ENCODE results near the gene DSG4.

Gene DSG4

DNA sequence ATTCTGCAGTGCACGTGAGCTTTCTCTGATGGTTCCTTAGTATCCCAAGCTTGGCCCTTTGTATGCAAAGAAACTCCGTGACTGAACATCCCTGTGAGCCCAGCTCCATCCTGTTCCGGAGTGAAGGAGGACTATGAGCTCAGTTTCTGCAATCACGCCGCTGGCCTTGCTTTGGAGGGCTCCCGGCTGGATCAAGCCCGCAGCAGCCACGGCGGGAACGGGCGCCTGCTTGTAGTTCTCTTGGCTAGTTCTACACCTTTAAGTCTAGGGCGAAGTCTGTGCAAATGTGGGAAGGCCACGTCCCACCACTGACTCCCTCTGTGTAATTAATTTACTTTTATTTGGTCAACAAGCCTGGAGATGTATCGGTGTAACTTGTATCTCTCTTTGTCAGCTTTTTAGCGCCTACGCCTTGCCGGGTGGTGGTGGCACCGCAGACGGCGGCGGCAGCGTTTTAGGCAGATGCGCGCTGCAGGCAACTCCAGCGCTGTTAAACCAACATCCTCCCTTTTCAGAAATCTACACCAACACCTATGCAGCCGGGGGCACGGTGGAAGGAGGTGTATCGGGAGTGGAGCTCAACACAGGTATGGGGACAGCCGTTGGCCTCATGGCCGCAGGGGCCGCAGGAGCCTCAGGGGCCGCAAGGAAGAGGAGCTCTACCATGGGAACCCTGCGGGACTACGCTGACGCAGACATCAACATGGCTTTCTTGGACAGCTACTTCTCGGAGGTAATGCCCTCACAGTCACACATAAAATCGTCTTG is 34.3 kb downstream of the DSG4 start:
- DNase-seq, result no peak

DNA sequence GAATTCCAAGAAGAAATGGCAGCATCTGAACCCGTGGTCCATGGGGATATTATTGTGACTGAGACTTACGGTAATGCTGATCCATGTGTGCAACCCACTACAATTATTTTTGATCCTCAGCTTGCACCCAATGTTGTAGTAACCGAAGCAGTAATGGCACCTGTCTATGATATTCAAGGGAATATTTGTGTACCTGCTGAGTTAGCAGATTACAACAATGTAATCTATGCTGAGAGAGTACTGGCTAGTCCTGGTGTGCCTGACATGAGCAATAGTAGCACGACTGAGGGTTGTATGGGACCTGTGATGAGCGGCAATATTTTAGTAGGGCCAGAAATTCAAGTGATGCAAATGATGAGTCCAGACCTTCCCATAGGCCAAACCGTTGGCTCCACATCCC is 36.6 kb downstream of the DSG4 start:
- DNase-seq, result no peak

DNA sequence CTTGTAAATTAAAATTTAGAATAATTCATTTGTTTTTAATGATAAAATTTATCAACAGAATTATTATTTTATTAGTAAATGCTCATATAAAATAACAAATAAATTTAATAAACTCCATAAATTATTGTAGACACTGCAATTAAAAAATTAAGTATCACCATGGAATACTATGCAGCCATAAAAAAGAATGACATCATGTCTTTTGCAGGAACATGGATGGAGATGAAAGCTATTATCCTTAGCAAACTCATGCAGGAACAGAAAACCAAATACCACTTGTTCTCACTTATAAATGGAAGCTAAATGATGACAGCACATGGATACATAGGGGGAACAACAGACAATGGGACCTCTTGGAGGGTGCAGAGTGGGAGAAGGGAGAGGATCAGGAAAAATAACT is 41.3 kb downstream of the DSG4 start:
- no peak for DNase-seq

DNA sequence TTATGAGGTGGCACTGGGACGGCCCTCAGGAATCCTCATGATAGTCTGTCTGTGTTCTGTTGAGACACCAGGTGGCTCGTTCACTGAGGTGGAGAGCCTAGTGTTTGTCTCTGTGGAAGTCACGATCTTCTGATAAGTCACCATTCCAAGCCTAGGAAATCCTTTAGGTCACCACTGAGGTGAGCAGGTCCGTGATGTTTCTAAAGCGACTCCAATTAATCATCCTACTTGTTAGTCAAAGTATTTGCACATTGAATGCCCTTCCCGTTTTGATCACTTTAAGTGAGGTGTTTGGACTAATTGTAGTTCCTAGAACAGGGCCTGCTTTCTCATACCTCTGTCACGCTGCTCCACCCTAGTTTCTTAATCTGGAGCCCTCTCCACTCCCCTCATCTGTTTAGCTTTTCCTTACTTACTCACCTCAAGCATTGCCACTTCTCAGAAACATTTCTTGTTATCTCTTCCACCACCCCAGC is 42.9 kb downstream of the DSG4 start:
- DNase-seq, result no peak

DNA sequence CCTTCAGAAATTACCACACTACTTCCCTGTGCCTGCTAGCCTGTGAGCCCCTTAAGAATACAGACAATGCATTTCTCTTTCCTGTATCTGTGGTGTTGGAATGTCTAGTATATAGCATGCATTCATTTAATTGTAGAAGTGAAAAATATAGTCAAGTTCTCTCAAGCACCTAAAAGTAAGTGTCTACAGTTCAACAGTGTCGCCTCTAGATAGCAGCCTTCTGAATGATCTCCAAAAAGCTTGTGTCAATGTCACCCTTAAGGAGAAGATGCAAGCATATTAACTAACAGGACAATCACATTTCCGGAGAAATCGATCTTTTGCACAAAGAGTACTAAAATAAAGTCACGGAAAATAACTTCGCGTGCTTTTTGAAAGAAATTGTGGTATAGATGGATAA is 43.5 kb downstream of the DSG4 start:
- DNase-seq, result no peak

DNA sequence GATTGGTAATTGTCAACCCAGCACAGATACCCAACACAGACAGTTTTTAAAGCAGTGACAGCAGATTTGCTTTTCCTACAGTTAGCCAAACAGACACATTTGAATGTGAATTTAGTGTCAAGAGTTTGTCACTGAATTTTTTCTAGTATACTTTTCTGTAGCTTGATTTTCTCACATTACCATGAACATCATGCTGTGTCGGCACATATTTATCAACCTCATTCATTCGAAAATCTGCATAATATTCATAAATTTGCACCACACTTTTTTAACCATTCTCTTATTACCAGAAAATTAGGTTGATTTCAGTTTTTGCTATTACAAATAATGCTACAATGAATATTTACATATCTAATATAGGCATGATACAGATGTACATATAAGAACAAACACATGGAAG is 43.9 kb downstream of the DSG4 start:
- DNase-seq, result no peak

DNA sequence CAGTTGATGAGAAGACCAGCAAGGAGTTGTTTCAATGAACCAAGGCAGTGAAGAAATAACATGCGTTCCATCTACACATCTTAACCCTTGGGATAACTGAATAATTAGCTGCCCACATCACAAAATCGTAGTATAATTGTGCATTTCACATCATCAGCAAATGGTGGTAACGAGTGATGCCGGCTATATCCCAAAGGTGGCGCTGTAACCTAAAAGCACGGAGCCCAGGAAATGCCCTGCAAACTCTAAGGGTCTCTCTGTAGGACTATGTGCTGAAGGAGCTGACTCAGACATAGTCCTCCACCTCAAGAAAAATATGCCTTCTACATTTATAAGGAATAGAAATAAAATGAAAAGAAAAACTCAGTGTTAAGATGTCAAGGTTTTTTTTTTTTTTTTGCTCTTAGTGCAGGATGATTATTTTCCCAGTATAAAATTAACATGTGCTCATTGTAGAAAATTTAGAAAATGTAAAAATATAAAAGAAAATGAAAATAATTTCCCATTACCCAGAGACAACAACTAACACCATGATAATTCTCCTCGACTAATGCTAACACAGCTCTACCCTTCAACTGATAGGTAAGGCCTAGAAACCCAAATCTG is 47.9 kb downstream of the DSG4 start:
- DNase-seq, result no peak

DNA sequence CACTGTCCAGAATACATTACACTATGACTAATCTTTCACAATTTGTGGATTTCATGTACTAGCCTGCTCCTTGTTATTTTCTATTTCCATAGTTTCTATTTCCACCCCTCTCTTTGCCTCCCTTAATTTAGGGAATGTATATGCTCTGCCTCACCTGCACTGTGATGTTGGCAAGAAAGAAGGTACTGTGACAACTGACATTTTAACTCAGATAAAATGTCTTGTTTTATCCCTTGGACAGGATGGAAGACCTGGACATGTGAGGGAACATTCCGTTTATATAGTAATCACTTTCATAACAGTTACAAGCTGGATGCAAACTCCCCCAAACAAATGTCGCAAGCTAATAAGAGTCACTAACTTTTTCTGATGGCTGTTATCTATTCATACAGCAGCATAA is 49.4 kb downstream of the DSG4 start:
- no peak for DNase-seq

DNA sequence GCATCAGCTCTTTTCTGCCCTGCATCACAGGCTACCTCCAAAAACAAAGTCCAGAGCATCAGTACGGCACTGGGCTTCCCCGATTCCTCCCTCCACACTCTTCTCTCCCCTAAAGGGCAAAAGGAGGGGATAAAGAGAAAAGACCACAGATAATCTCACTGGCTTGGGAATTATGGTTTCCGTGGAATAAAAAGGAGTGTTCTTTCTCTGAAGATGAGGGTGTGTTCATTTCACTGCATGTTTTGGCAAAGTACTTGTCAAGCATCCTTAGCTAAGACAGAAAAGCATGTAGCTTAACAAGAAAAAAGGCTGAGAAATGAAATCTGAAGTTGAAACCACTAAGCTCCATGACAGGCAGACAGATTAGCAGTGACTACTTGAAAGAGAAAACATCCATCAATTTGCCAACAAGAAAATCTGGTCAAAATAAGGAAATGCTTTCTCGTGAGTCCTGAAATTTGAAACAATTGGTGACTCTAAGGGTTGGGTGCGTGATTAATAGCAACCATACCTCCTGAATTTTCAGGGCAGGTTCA is 50.4 kb downstream of the DSG4 start:
- no peak for DNase-seq

DNA sequence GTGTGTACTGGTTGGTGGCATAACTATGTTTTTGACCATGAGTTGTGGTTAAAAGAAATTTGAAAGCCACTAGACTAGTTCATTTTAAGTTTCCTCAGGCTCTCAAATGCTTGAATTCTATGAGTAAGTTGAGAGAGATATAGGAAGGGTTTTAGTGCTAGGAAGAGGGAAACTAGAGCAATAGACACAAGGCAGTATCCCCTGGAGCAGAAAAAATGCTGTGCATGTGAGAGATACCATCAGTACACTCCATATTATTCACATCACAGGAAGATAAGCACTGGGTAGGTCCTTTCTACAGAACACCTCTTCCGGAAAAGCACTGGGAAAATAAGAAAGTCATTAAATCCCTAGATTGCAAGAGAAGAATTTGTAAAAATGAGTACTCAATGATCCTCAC is 51.6 kb downstream of the DSG4 start:
- DNase-seq, result no peak

DNA sequence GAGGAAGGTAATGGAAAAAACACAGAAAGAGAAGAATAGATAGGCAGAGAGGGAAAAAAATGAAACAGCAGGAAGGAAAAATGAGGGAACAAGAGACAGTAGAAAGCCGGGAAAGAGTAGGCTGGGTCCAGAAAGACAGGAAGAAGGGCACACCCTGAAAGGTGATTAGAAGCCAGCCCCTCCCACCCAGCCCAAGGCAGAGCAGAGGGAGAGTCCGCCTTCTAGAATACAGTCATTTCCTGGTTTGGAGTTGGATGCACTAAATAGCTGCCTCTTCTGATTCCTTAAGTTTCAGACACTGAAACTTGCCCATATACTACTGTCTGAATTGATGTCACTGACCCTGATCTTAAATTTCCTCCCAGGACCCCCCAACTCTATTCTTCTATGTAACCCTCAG is 53.0 kb downstream of the DSG4 start:
- no peak for DNase-seq

DNA sequence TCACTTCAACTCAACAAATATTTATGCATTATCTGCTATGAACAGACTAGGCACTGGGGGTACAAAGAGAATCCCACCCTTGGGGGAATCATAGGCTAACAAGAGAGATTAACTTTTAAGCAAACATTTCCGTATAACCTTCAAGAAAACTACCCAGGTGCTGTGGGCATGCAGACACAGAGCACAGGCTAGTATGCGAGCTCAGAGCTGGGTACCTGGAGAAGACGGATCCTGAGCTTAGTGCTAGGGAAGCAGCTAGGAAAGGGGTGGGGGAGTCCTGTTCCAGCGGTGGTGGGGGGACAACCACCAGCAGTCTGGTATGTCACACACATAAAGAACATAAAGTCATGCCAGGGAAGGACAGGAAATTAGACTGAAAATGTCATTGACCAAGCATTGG is 53.5 kb downstream of the DSG4 start:
- DNase-seq, result no peak

DNA sequence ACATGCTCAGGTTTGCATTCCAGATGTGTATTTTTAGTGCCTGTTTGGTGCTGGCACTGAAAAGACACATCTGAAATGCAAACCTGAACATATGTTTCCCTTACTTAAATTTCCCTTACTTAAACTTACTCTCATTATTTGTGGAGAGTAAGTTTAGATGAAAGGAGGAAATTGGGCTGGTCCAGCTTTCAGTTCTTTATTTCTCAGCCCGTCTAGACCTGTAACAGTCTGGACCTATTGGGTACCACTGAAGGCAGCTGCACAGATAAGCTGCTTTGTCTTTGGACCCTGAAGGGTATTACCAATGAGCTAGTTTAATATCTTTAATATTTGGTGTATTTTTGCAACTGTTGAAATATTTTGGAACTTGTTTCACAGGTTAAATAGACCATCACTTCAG is 54.0 kb downstream of the DSG4 start:
- DNase-seq, result no peak

DNA sequence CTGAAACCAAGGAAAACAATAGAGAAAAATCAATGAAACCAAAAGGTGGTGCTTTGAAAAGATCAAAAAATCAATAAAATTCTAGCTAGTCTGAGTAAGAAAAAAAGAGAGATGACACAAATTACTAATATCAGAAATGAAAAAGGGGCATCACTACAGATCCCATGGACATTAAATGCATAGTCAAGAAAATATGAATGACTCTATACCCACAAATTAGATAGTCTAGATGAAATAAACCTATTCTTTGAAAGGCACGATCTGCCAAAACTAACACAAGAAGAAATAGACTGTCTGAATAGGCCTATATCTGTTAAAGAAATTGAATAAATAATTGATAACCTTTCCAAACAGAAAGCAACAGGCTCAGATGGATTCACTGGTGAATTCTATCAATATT is 55.7 kb downstream of the DSG4 start:
- DNase-seq, result no peak

DNA sequence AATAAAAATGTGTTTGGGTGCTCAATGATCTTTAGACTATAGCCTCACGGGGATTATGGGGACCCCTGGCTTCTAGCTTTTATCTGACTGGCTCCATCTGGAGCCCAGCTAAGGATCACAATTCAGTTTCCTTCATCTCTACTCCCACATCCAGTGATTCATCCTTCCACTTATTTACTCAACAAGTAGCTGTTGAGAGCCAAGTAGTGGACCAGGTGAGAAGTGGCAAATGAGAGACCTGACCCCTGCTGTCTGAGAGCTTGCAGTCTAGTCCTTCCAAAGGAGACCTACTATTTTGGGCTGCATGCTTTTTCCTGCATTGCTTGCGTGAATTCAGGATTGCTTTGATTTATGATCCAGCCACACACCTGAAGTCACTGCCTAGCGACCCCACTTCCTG is 60.2 kb downstream of the DSG4 start:
- no peak for DNase-seq

DNA sequence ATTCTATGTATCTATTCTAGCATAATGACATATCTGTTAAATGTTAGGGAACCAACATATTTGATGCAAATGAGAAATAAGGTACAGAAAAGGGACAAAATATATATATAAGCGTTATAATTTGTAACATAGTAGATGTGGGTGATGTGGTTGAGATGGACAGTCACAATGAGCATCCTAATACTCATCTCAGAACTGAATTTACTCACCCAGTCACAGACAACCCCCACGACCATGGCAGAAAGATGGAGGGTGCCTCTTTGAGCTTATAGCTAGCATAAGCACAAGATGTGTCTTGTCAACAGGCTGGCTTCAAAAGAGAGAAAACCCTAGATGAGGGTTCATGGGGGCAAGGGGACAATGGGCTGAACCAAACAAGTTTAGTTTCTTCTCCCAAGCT is 61.8 kb downstream of the DSG4 start:
- DNase-seq, result no peak

DNA sequence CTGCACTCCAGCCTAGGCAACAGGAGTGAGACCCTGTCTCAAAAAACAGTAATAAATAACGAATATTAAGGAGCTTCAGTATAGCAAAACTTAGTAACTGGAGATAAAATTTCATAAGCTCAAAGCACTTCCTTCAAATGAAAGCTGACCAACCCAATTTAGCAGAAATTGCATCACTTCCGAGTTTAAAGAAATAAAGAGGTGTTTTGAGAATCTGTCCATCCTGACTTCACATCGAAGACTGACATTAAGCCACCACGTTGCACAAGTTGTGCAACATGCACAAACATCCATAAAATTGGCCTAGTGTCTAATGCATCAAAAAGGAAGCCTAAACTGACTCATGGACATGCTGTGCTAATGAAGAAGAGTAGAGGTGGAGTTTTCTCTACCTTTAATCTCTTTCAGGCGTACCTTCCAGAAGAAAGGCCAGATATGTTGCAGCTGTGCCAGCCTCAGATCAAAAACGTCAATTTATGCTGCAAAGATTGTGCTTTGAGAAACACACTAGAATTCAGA is 63.3 kb downstream of the DSG4 start:
- DNase-seq, result no peak

DNA sequence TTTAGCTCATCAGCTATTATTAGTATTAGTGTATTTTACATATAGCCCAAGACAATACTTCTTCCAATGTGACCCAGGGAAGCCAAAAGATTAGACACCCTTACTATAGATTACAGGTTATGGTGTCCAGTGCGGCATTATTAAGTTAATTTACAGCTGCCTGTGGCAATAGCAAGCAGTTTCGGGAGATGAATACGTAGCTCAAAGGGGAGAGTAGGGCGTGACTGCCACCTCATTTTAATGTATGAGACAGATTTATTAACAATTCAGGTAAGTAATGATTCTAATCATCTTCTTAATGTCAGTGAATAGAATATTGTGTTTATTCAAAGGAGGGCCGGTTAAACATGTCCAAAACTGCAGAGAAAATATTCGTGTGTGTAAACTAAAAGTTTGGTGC is 64.2 kb downstream of the DSG4 start:
- no peak for DNase-seq

DNA sequence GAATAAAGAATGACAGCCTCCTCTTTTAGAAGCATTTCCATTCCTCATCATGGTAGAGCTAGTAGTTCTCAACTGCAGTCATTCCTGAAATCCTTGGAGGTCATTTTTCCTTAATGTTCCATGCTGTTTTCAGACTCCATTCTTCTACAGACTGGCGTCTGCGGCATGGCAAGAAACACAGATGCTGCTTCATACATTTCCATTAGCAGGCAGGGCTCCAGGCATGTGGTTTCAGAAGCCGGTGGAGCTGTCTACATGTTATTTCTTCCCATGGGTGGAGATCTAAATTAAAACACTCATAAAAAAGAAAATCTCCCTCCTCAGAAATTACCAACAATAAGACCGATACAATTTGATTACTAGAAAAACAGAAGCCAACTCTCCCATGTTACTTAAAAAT is 64.9 kb downstream of the DSG4 start:
- no peak for DNase-seq

DNA sequence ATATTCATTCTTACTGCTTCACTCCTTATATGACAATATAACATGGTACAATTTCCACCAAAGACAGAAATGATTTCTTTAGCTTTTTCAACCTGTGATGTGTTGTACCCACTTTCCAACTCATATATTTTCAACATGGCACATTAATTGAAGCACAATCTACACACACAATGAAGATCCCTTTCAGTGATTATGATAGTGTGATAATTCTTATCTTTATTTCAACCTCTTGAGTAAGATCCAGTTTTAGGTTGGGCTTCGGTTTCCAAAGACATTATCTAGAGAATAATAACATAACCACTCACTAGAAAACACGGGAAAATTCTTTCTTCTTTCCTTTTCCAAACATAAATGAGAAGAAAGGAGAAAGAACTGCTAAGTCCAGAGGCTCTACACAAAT is 67.6 kb downstream of the DSG4 start:
- no peak for DNase-seq

DNA sequence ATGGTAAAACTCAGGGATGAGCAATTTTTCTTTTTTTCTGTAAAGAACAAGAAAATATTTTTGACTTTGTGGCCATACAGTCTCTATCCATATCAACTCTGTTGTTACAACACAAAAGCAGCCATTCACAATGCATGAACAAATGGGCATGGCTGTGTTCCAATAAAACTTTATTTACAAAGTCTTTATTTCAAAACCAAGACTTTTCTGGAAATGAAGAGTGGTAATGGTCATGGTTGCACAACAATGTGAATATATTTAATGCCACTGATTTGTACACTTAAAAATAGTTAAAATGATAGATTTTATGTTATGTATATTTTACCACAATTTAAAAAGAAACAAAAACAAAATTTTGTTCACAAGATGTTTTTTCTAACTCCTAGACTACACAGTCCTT is 69.3 kb downstream of the DSG4 start:
- DNase-seq, result no peak

DNA sequence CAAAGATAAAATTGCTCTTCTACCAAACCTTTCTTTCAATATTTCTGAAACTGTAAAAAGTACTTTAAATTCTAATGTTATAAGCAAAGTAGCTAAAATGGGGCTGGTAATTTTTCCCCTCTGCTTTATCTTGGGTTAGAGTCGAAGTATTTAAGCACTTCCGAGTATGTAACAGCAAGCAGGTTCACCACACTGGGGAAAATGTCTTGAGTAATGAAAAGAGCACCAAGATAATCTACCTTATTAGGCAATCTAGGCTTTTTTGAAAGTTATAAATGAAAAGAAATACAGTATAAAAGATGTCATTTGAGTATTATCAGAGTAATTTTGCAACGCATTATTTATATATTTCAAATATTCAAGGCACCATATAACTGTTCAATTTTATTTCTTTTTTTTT is 70.3 kb downstream of the DSG4 start:
- no peak for DNase-seq

DNA sequence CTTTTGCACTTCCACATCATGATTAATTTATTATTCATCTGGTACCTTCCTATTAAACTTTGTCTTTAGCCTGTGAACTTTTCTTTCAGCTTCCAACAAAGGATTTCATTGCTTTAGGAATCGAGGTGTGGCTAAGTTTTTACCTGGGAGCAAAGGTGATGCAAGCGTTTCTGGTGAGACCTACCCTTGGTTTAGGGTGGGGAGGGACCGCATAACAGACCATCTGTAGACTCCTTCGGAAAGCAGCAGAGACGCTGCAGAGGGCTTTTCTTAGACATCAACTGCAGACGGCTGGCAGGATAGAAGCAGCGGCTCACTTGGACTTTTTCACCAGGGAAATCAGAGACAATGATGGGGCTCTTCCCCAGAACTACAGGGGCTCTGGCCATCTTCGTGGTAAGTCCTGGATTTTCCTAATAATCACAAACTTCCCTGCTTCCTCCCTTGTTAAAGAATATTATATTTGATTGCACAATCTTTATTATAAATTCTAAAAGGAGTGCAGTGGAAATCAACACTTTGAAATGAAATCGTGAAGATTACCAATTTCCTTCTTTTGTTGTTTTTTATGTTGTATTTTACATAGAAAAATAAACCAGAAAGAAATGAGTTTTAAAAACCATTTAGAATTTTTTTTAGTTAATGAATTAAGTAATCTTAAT is 71.1 kb downstream of the DSG4 start, which contains the start of gene DSG3:
DSG3 (plus strand) TSS at position 212 of the 662 bp plus-strand sequence; CDS start at position 349, 137 bp downstream.
- DNase-seq, result no peak

DNA sequence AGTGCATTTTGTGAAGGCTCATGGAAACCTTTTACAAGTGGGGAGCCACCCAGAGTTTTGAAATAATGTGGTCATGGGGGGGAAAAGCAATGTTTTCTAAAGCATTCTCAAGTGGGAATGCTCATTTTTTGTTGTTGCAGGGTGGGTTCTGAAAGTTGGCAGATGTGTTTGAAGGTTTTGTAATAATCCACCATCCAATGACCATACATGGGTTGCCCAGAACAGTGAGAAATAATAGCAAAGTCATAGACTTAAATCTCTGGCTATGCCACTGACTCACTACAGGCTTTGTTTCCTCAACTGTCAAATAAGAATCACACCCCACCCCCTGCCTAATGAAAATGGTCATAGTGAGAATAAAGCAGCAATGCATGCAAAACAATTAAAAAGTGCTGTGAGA is 73.8 kb downstream of the DSG4 start:
- DNase-seq, result no peak
